Sciatic nerve (tissue), 2 donors: ENCODE measurements around the gene CNIH1. TPM values are rescaled to one million over a fixed set of nuclear protein-coding genes. Genes with fewer than 3 reads are reported as not detected.
A peak's percentile ranks its signal among the peaks of the same experiment; 100 is the strongest.
"Not testable (repeated sequence)": the region's sequence is repeated elsewhere in the genome, so short reads cannot be mapped to it uniquely, and the experiment has no call there.

Source experiments
- ATAC-seq: fragments of 200-7000 bp; cut with Tn5 transposase; one replicate; pipeline ENCODE4 v1.9.1; 2020; ENCODE audit warnings: mild to moderate bottlenecking, moderate library complexity
- DNase-seq: peaks from one replicate; pipeline ENCODE4 v3.0.0-alpha.2; 2020; ENCODE audit warnings: low spot score
- intact Hi-C: fragments of 100-400 bp; cut with DNase I; formaldehyde crosslinking; loops from one replicate; pipeline ENCODE4 v1.14.2; 2022
- total RNA-seq: library from RNA; stranded (reverse); fragmentation: NEBNext Ultra II Directional; extraction: Animal tissue kit (Norgen Biotek cat#: 25700); gene quantifications from one replicate; pipeline ENCODE4 v1.2.1, GENCODE V29; 2021
- donor health status: DM: no; HTN: no; CAD: no.
- donor health status: DM: no; HTN: no; CAD: no.

The CNIH1 gene
- total RNA-seq, 1 donor from 2014 or later: 73.1 TPM

DNA sequence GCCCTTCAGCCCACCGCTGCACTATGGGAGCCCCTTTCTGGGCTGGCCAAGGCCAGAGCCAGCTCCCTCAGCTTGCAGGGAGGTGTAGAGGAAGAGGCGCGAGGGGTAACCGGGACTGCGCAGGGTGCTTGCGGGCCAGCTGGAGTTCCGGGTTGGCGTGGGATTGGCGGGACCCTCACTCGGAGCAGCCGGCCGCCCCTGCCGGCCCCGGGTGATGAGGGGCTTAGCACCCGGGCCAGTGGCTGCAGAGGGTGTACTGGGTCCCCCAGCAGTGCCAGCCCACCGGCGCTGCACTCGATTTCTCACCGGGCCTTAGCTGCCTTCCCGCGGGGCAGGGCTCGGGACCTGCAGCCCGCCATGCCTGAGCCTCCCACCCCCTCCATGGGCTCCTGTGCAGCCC is 1.8 kb upstream of the CNIH1 start:
- ATAC-seq, intact Hi-C loops, DNase-seq: not testable (repeated sequence)

DNA sequence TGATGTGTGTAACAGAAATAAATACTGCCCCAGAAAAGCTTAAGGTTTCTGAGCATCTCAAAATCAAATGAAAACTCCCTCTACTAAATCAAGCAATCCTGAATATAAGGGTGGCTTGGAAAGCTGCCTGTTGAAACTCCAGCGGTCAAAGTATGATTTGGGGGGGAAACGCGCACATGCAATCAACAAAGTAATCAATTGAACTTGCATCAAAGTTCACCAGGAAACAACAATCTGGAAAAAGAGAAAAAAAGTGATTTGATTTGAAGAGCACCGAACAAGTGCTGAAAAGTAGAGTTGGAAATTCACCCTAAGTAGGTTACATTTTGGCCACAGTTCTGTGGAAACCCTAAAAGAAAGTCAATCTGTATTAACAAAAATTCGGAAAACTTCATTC is 700 bp downstream of the CNIH1 start:
- DNase-seq (no peak), ATAC-seq (no peak)
- intact Hi-C loops: no loop called here

DNA sequence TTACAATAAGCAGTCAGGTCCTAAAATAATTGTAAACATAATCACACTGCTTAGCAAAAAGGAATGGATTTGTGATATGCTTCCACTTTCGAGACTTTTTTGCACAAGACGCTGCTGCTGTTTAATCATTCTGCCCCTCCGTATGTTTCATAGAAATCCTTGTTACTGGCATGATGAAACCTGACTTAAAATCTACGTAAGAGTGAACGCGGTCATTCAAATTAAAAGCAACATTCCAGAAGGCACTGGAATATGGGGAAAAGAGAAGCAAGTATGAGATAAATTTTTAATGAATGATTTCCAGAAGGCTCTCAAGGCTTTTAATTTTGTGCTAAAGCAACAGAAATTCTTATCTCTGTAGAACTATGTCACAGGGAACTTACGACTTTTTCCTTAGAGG is 1.1 kb downstream of the CNIH1 start:
- intact Hi-C loops: no loop called here
- ATAC-seq: no peak
- no peak for DNase-seq

DNA sequence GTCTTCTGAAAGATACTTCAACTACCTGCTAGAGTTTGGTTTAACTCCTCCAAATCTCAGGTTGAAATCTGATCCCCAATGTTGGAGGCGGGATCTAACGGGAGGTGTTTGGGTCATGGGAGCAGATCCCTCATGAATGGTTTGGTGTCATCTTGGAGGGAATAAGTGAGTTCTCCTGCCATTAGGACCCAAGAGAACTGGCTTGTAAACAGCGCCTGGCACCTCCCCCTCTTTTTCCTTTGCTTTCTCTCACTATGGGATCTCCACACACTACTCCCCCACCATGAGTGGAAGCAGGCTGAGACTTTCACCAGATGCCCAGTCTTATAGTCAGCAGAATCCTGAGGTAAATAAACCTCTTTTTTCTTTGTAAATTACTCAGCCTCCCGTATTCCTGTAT is 2.5 kb downstream of the CNIH1 start:
- intact Hi-C loops: no loop called here
- ATAC-seq: no peak

DNA sequence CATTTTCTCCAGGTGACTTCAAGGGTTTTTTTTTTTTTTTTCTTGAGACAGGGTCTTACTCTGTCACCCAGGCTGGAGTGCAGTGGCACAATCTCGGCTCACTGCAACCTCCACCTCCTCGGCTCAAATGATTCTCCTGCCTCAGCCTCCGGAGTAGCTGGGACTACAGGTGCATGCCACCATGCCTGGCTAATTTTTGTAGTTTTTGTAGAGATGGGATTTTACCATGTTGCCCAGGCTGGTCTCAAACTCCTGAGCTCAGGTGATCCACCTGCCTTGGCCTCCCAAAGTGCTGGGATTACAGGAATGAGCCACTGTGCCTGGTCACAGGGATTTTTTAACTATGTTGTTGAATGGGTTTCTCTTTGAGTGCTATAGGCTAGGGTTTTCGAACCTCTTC is 3.2 kb downstream of the CNIH1 start:
- DNase-seq, intact Hi-C loops, ATAC-seq: not testable (repeated sequence)

More for the DNA sequence above, 2.5 kb downstream of the CNIH1 start:
- no peak for DNase-seq

DNA sequence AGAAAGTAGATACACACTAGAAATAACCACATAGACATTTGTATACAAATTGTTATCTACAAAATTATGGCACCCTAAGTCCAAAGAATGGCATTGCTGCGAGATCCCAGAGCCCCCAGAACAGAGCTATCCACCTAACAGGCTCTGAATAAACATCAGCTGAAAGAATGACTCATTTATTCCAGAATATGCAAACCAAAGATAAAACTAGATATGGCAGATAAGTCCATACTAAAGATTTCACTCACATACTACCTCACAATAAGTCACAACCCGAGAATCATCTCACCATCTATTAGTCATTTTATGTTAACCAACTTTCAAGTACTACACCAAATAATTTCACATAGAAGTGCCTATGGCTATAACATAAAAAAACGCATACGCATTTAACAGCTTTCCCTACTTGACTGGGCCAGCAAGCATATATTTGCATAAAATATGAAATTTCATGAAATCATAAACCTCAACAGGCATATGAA is 5.6 kb downstream of the CNIH1 start:
- ATAC-seq (no peak), DNase-seq (no peak)
- intact Hi-C loops: no loop called here

DNA sequence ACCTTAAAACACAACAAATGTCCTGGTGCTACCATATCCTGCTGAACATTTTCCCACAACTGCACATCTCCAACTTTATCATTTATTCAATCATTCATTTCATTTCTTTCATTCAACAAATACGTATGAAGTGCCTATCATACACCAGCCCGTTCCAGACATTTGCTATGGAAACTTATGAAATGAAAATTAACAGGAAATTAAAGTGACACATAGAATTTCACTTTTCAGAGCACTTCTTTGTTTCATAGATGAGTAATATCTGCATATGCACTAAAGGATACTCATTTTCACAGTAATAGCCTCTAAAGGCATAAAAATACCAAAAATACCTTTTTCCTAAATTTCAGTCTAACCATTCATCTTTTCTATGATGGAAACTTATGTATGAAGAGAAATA is 12.6 kb downstream of the CNIH1 start:
- intact Hi-C loops: no loop called here
- ATAC-seq (no peak), DNase-seq (no peak)

DNA sequence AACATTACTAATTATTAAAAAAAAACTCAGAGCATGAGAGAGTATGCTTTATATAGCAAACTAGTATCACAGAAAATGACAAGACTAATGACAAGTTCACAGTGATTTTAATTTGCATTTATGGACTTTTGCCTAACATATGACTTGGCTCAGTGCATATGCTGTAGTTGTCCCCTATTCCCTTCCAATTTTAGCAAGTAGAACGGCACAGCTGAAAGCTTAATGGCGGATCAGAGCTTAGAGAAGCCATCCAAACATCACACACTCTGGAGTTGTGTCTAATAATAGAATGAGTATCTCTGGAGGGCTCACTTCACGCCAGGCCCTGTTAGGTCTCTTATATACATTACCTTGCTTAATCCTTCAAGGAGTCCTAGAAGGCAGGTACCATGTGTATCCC is 13.3 kb downstream of the CNIH1 start:
- intact Hi-C loops: no loop called here
- DNase-seq: no peak
- no peak for ATAC-seq

DNA sequence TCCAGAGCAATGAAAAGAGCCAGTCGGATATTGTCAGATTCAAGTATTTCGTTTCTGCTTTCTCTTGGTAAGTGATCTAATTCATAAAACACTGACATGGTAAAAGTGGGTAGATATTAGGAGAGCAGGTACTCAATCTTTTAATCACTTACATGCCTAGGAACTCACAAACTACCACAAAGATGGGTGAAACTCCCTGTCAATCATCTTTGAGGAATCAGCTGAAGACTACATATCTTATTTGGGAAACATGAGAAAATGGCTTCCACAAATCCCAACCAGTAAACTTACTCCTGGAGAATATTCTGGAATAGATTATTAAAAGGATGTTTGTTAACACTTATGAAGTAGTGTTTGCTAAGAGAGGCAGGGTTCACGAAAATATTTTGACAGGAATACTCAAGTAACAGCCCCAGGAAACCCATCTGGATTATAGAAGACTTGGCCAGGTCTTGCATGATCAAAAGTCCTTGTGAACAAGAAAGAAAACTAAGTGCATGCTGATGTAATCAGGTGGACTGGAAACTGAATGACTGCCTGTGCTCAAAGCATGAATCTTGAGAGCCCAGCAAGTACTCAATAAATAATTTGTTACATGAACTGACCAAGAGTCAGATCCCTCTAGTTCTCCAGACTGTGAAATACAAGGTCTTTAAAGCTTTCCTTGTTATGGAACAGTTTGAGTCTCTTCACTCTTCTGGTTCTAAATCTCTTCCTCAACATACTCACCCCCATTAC is 15.5 kb downstream of the CNIH1 start:
- DNase-seq (no peak), ATAC-seq (no peak)
- intact Hi-C loops: no loop called here

DNA sequence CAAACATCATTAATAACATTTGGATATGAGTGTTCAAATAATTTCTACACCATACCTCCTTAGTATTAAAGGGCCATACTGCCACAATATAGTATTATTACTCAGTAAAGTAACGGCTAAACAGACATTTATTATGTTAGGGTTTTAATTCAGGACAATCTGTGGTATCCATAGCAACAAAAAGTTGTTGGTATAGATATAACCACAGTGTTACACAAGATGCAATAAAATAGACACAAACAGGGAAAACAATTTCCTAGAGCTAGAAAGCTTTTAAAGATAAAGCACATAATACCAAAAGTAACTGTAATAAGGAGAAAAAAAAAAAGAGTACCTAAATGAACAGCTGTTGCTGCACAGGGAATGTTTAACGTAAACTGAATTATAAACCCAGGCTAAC is 16.1 kb downstream of the CNIH1 start:
- no peak for DNase-seq
- intact Hi-C loops: no loop called here
- ATAC-seq: no peak

DNA sequence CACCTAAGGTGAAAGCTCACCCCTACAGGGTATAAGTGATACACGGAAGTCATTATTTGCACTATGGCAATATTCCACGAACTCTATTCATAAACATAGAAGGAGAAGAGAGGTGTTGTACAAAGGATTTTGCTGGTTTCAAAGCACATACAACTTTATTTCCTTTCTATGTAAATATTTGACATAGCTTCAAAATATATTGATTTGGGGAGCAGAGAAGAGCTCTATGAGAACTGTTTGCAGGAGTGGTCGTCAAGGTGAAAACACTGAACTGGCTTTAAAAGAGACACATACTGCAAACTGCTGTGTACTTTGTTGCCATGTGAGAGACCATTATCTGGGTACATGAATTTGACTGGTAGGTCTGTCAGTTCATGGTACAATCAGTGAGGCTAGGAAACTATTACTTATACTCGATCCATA is 16.7 kb downstream of the CNIH1 start:
- intact Hi-C loops: no loop called here
- ATAC-seq (no peak), DNase-seq (no peak)

DNA sequence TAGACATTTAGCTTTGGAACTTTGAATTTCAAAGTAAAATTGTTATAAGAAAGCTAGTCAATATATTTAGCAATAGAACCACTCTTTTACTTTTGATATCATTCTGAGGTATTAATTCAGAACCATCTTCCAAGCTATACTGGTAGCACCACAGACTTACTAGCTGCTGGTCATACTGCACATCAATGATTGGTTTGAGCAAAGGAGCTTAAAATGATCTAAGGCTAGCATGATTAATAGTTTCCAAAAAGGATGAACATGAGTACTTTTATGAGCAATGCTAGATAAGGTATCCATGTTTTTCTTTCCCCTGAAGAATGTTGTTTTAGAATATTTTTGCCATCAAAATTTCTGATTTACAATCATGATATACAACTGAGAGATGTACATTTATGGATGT is 17.2 kb downstream of the CNIH1 start:
- intact Hi-C loops: no loop called here
- DNase-seq (no peak), ATAC-seq (no peak)

DNA sequence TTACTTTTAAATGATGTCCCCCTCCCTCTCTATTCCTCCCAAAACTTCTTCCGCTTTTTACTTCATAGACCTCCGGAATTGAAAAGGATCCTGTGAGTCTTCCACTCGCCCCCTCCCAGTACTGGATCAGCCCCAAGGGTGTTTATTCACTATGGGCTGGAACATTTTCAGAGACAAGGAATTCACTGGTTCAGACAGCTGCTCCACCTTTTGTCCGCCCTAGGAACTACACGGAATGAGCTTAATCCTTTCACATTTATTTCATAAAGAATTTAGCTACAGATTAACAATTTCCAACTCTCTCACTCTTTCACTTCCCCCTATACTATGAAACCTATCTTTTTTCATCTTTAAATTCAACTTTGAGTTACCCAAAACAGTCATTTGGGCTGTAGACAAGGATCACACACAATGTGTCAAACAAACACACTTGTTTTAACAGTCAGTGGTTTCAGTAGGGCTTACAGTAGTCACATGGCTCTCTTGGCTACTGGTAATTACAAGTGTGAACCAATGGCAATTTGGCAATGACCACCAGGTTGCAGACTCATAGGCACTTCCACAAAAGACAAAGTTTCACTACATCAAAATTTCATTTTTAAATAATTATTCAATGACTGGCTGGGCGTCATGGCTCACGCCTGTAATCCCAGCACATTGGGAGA is 20.6 kb downstream of the CNIH1 start:
- ATAC-seq: peak; percentile 45
- intact Hi-C loops: no loop called here
- DNase-seq: no peak

DNA sequence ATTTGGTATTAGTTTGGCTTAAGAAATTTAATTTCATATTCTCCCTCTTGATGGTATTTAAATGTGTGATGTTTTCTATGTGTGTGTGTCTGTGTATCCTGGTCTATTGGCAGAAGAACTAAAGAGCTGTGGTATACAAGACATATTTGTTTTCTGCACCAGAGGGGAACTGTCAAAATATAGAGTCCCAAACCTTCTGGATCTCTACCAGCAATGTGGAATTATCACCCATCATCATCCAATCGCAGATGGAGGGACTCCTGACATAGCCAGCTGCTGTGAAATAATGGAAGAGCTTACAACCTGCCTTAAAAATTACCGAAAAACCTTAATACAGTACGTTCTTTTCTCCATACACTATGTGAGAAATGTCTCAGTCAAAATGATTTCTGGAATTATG is 29.8 kb downstream of the CNIH1 start:
- no peak for ATAC-seq
- DNase-seq: no peak
- intact Hi-C loops: no loop called here

DNA sequence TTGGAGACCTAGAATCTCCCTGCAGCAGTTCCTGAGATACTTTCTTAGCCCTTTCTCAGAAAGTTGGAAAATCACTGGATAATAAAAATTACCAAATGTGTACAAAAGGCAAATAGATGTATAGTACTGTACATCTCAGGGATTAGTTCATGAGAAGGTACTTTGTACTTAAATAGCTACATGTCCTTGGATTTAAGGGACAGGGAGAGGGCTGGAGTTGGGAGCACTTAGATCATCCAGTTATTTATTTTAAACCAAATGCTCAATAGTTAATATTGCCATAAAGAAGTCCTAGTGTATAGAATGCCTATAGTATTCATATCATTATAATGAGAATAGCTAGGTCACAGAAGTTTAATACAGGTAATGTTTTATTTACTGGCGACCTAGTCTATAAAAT is 31.0 kb downstream of the CNIH1 start:
- DNase-seq (no peak), ATAC-seq (no peak)
- intact Hi-C loops: no loop called here

DNA sequence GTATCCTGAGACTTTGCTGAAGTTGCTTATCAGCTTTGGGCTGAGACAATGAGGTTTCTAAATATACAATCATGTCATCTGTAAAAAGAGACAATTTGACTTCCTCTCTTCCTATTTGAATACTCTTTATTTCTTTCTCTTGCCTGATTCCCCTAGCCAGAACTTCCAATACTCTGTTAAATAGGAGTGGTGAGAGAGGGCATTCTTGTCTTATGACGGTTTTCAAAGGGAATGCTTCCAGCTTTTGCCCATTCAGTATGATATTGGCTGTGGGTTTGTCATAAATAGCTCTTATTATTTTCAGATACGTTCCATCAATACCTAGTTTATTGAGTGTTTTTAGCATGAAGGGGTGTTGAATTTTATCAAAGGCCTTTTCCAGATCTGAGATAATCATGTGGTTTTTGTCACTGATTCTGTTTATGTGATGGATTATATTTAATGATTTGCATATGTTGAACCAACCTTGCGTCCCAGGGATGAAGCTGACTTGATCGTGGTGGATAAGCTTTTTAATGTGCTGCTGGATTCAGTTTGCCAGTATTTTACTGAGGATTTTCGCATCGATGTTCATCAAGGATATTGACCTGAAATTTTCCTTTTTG is 37.7 kb downstream of the CNIH1 start:
- ATAC-seq, DNase-seq, intact Hi-C loops: not testable (repeated sequence)

DNA sequence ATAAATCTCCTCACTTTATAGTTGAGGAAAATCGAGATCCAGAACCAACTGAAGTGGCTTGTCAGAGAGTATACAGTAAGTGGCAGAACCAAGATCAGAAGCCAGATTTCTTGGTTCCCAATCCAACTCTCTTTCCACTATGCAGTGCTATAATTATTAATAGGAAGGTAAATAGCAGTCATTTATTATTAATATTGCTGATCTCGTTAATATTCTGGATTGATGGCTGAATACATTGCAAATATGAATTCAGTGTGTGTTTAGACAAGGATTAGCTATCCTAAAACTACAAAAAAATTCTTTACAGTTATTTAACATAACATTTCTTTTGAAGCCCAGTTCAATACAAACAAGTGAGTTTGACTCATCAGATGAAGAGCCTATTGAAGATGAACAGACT is 41.6 kb downstream of the CNIH1 start:
- intact Hi-C loops: no loop called here
- no peak for DNase-seq
- ATAC-seq: no peak

DNA sequence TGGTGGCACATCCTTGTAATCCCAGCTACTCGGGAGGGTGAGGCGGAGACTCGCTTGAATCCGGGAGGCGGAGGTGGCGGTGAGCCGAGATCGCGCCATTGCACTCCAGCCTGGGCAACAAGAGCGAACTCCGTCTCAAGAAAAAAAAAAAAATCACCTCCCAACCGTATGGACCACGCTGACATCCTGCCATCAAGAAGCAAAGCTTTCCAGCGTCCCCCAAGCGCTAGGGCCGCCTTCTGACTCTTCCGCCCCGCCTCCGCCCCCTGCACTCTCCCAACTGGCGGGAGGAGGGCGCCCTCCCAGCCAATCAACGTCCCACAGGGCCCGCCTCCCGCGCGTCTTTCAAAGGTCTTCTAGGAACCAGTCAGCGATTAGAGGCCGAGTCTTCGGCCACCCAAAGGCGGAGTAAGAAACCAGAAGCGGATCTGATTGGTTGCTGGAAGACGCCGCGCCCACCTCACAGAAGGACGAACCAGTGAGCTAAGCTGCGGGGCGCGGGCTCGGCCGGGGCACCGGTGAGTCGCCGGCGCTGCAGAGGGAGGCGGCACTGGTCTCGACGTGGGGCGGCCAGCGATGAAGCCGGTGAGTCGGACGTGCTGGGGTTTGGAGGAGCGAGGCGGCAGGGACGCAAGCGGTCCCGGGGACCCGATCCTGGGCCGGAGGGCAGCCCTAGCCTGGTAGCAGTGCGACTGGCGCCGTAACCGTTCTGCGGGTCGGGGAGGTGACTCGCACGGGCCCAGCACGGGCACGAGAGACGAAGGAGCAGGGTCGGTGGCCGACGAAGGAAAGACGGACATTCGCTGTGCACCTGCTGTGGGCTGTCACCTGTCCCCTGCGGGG is 44.5 kb downstream of the CNIH1 start, which contains the start of gene CDKN3:
Gene CDKN3, plus strand, starts transcription at position 515 of the 843 bp plus-strand sequence. Its CDS starts 62 bp downstream, at position 577.
- DNase-seq (peak; percentile 98), ATAC-seq (peak; percentile 100)
- intact Hi-C loops: no loop called here

DNA sequence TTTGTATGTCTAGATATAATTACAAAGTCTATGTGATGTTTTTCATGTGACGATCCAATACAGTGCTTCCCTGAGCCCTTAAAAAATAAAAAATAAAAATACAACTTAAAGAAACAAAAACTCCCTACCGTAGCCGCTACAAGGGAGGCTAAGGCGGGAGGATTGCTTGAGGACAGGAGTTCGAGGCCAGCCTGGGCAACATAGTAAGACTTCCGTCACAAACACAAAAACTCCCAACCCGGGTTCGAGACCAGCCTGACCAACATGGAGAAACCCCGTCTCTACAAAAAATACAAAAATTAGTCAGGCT is 45.0 kb downstream of the CNIH1 start:
- ATAC-seq: no peak

More for the DNA sequence above, 45.0 kb downstream of the CNIH1 start:
- DNase-seq: no peak
- intact Hi-C loops: no loop called here
